ENCODE data around the gene SERPINH1. TPM values are rescaled to one million over a fixed set of nuclear protein-coding genes. Genes with fewer than 3 reads are reported as not detected.
"Not testable (repeated sequence)": the region's sequence is repeated elsewhere in the genome, so short reads cannot be mapped to it uniquely, and the experiment has no call there.

Gene SERPINH1
- total RNA-seq, 1 donor from 2014 or later, result 20.0 TPM

DNA sequence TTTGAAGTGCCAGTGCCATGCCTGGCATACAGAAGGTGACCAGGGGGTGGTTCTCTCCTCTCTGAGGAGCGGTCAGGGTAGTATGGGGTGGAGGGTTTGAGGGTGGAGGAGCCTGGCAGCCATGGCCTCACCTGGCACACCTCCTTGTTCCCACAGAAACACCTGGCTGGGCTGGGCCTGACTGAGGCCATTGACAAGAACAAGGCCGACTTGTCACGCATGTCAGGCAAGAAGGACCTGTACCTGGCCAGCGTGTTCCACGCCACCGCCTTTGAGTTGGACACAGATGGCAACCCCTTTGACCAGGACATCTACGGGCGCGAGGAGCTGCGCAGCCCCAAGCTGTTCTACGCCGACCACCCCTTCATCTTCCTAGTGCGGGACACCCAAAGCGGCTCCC is 9.6 kb downstream of the SERPINH1 start:
- no peak for DNase-seq (ENCODE audit: low spot score in 2 of 2)
- no peak for FAIRE-seq

DNA sequence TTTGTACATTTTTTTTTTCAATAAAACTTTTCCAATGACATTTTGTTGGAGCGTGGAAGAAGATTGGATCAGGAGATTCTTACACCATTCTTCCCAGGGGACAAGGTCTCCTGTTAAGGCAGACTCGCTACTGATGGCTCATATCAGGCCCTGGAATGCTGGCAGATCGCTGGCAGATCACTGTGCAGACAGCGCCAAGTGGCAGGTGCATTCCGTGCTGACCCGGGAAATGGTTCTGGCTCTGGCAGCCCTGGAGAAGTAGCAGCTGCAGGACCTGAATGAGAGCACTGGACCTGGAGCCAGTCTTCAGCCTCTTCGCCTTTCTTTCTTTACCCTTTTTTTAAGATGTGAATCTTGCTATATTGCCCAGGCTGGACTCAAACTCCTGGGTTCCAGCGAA is 10.7 kb downstream of the SERPINH1 start:
- no peak for FAIRE-seq
- DNase-seq (ENCODE audit: low spot score in 2 of 2), result no peak

GRCh38 chr11:75574698-75575602 is 12.9 kb downstream of the SERPINH1 start:
- no peak for DNase-seq (ENCODE audit: low spot score in 2 of 2)
- no peak for FAIRE-seq

DNA sequence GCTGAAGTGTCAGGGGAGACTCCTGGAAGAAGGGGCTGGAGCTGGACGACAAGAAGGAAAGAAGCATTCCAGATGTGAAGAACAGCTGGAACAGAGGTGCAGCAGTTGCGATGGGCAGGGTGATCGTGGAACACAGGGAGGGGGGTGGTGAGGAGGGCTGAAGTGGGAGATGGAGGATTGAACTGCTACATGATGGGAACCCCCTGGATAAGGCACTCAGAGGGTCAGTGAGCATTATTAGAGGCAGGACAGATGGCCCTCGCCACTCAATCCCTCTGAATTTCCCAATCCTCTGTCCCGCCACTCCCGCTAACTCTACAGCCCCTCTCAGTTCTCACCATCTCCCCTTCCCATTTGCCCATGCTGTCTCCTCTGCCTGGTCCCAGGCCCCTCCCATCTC is 14.0 kb downstream of the SERPINH1 start:
- no peak for FAIRE-seq
- DNase-seq (ENCODE audit: low spot score in 2 of 2), result no peak

- DNase-seq (ENCODE audit: low spot score in 2 of 2) (no peak), FAIRE-seq (no peak)
Observed at GRCh38 chr11:75576499-75576918, 14.5 kb downstream of the SERPINH1 start.

- peak in 1 of 2 donors; percentile 60 for DNase-seq (ENCODE audit: low spot score in 2 of 2)
- FAIRE-seq, result no peak
Observed at GRCh38 chr11:75577207-75577606, 15.2 kb downstream of the SERPINH1 start.

DNA sequence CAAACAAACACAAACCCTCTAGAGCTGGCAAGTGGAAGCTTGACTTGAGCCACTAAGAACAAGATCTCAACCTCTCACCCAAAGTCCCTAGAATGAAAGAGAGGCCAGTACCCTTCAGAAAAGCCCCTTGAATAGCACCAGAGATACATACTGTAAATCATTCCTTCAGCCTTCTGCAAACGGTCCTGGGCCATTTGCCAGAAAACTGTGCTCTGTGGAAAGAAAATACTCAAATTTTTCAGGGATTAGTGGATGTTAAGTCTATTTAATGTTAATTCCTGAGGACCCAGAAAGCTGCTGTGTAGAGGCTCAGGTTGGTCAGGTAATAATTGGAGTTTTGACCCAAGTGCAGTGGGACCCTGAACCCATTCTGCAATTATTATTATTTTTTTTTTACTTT is 16.9 kb downstream of the SERPINH1 start:
- FAIRE-seq, result no peak
- DNase-seq (ENCODE audit: low spot score in 2 of 2), result no peak

DNA sequence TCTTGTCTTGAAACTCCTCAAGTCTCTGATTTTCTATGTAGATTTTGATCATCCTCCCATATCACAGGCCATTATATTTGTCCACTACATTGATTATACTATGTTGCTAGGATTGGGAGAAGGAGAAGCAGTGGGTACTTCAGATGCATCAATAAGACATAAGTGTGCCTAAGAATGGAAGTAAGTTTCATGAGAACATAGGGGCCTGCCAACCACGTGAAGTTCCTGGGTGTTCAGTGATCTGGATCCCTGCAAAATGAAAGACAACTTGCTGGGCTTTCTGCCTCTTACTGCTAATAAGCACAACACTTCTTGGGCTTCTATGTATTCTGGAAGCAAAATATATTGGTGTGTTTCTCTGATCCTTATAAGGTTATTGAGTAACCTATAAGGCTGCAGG is 17.8 kb downstream of the SERPINH1 start:
- FAIRE-seq (no peak), DNase-seq (ENCODE audit: low spot score in 2 of 2) (no peak)

GRCh38 chr11:75582506-75582894 is 20.4 kb downstream of the SERPINH1 start:
- no peak for FAIRE-seq
- no peak for DNase-seq (ENCODE audit: low spot score in 2 of 2)

DNA sequence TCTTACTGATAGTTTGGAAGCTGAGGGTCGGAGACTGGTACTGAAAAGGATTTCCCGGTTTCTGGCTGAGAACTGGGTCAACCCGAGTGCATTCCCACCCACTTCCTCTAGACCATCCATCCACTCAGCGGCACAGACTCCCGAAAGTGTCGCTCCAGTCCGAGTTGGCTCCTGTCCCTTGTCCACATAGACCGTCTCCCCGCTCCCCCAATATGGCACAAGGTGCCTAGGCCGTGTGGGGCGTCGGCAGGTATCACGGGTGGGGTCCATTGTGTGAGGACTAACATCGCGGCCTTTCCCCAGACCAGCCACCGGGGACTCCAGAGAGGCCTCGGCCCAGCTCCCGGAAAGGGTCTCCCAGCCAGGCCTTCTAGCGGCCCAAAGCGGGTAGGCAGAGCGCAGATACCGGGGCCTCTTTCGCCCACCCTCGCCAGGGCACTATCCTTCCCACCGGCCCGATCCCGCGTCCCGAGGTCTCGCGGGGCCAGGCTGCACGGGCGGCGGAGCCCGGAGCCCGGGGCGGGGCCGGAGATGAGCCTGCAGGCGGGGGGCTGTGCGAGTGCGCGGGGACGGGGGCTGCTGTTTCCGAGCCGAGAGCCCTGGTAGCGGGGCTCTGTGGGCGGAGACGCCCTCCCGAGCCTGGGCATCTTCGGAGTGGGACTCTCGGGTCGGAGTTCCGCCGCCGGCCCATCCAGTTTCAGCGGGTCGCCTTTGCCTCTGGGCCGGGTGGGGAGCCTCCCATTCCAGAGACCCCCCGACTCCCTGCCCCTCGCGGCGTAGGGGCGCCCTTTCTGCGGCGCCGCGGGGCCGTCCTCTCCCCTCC is 21.1 kb downstream of the SERPINH1 start:
- DNase-seq (ENCODE audit: low spot score in 2 of 2) (peak; percentile 73 to 81), FAIRE-seq (no peak)

DNA sequence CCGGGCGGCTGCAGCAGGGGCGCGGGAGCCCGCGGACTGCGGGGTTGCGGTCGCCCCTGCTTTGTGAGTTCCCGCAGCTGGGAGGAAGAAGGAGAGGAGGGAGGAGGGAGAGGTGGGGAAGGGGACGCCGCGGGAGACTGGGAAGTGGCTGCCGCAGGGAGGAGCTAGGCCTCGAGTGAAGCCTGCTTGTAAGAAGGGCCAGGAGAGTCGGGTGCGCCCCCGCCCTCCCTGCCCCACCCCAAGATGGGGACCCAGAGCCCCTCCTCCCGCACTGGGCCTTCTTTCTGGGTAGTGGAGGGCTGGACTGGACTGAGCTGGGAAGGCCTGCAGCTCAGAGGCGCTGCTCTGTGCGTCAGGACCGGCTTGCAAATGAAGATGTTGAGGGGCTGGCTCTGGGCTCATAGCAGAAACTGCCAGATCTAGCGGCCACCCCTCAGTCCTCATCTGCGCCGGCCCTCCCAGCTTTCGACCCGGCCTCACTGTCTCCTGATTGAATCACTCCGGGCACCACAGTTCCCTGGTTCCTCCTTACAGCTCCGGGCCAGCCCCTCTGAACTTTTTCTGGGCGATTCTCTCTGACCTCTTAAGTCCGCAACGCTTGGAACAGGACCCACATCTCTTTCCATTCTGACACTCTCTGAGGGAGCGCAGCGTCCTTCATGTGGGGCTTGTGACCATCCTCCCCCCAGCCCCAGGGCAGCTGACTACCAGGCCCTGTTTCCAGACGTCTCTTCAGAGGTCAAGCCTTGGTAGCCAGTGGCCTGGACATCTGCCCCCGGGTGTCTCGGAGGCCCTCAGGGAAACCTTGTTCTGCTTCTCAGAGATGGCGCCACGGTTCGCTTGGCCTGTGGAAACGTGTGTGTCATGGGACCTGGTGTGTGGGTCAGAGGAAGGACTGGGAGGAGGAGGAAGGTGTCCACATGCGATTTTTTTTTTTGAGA is 21.9 kb downstream of the SERPINH1 start:
- FAIRE-seq (no peak), DNase-seq (ENCODE audit: low spot score in 2 of 2) (peak; percentile 81 to 82)

DNA sequence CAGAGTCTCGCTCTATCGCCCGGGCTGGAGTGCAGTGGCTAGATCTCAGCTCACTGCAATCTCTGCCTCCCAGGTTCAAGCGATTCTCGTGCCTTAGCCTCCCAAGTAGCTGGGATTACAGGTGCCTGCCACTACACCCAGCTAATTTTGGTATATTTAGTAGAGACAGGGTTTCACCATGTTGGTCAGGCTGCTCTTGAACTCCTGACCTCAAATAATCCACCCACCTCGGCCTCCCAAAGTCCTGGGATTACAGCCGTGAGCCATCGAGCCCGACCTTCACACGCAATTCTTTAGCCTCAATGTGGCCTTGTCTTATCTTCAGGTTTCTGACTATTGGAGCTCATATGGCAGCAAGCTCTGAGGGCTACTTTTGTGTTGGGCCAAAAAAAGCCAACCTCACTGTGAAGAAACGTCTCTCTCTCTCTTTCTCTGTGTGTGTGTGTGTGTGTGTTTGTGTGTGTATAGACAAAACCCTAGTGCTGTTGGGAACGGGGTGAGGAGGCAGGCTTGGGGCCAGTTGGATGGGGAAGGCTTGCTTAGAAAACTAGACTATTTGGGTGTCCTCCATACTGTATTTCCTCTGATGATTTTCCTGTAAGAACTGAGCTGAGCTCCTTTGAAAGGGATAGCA is 22.7 kb downstream of the SERPINH1 start:
- not testable (repeated sequence) for DNase-seq (ENCODE audit: low spot score in 2 of 2); FAIRE-seq

- FAIRE-seq, result no peak
Observed at GRCh38 chr11:75585293-75585670, 23.2 kb downstream of the SERPINH1 start.

GRCh38 chr11:75586395-75586794 is 24.3 kb downstream of the SERPINH1 start:
- no peak for DNase-seq (ENCODE audit: low spot score in 2 of 2)
- no peak for FAIRE-seq

More at GRCh38 chr11:75585293-75585670, 23.2 kb downstream of the SERPINH1 start:
- no peak for DNase-seq (ENCODE audit: low spot score in 2 of 2)

DNA sequence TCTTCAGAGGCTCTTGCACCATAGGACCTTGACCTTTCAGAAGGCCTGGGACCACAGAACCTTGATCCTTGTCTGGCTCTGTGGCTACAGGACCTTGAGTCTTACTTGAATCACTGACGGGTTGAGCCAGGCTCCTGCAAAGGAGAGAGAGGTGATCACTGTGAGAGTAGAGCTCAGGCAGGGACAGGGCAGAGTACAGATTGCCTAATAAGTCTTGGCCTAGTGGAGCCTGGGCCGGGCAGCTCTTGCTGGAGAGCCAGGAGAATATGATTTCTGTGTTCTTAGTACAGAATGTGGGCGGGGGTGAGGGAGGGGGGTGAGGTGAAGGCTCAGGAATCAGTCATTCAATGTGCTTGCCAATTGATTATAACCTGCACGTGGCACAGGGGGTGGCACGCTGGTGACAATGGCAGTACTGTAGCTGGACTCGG is 26.0 kb downstream of the SERPINH1 start:
- FAIRE-seq (no peak), DNase-seq (ENCODE audit: low spot score in 2 of 2) (no peak)

DNA sequence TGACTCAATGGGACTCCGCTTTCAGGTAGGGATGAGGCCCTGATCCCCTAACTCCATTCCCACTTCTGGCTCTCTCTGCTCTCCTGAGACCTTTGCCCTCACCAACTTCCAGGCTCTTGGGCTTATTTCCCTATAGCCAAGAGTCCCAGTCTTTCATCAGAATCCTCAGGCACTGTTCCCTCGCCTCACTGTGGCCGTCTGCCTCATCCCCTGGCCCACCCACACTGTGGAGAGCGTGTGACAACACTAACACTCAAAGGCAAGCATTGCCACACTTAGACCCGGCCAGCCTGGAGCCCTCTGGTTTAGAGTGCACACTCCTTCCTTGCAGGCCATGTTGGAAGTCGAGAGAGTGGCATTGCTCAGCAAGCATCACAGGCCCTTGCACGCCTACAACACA is 27.0 kb downstream of the SERPINH1 start:
- DNase-seq (ENCODE audit: low spot score in 2 of 2) (no peak), FAIRE-seq (no peak)

GRCh38 chr11:75589933-75590332 is 27.9 kb downstream of the SERPINH1 start:
- DNase-seq (ENCODE audit: low spot score in 2 of 2), result no peak
- no peak for FAIRE-seq

DNA sequence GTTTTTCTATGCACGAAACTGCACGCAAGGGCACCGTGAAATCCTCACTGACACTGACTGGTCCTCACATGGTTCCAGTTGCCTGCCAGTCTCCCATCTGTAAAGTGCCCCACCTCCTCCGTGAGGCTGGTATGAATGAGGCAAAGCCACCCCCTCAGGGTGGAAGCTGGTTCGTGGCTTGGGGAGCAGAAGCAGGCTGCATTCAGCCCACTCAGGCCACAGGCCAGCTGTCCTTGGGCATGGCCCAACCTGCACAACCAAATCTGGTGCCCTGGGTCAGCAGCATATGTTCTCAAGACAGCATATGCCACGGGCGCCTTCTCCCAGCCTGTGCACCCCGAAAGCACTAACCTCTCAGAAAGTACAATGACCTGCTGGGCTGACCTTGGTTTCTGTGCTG is 29.3 kb downstream of the SERPINH1 start:
- DNase-seq (ENCODE audit: low spot score in 2 of 2), result no peak
- FAIRE-seq, result no peak

DNA sequence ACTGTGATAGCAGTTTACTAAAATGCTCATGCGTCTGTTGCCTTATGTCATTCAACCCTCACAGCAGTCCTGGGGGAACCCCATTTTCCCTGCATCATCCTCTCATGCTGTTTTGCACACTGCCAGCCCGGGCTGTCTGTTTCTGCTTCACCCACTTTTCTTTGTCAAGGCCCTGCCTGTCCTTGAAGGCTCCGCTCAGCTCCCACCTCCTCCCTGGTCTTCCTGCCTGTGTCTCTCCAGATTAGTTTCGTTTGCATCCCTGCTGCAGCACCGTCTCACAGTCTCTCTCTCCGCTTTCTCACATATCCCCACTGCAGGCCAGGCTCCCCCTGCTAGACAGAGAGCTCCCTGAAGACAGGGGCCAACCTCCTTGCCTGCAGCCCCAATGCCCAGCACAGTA is 29.9 kb downstream of the SERPINH1 start:
- DNase-seq (ENCODE audit: low spot score in 2 of 2) (no peak), FAIRE-seq (no peak)

- DNase-seq (ENCODE audit: low spot score in 2 of 2), result no peak
- FAIRE-seq, result no peak
Observed at GRCh38 chr11:75592715-75593114, 30.7 kb downstream of the SERPINH1 start.

Data from frontal cortex (tissue), 4 donors.